Measurements from ENCODE around the gene GLB1L2.

The GLB1L2 gene

DNA sequence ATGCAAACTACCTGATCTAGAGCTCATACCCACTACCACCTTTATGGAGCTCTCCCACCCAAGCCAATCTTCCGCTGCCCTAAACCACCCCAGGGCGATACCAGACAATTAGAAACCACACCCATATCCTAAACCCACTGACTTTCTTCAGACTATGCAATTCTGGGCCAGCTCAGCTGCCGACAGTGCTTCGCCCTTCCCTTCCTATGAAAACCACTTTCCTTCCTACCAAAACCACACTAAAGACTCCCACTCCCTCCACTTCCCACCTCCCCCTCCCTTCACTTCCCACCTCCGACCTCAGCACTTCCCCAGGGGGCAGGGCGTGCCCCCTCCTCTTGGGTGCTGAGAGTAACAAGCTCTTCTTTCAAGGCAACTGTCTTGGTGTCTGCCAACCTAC, 55.2 kb downstream of the GLB1L2 start:
- no peak for DNase-seq (ENCODE audit: low read depth)

DNA sequence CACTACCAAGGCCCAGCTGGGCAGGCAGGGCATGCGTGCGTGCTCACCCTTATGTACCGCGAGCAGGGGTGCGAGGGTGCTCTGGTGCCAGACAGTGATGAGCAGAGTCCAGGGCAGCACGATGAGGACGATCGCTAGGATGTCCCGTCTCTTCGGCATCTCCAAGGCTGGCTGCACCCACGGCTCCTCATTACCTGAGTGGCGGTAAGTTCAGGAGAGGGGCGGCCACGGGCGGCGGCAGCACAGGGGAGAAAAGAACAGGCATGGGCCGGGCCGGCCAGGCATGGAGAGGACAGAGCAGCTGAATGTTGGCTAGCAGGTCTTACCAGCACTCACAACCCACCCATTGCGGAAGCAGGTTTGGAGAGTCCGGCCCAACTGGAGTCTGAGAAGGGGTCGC, 55.7 kb downstream of the GLB1L2 start:
- no peak for DNase-seq (ENCODE audit: low read depth)

DNA sequence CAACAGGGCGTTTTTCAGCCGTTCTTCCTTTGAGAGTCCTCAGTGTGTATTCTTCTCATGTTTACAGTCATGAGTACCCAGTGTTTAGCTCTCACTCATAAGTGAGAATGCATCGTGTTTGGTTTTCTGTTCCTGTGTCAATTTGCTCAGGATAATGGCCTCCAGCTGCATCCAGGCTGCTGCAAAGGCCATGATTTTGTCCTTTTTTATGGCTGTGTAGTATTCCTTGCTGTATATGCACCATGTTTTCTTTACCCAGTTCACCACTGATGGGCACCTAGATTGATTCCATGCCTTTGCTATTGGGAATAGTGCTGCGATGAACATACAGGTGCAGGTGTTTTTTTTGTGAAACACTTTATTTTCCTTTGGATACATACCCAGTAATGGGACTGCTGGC, 56.8 kb downstream of the GLB1L2 start:
- no peak for DNase-seq (ENCODE audit: low read depth)

DNA sequence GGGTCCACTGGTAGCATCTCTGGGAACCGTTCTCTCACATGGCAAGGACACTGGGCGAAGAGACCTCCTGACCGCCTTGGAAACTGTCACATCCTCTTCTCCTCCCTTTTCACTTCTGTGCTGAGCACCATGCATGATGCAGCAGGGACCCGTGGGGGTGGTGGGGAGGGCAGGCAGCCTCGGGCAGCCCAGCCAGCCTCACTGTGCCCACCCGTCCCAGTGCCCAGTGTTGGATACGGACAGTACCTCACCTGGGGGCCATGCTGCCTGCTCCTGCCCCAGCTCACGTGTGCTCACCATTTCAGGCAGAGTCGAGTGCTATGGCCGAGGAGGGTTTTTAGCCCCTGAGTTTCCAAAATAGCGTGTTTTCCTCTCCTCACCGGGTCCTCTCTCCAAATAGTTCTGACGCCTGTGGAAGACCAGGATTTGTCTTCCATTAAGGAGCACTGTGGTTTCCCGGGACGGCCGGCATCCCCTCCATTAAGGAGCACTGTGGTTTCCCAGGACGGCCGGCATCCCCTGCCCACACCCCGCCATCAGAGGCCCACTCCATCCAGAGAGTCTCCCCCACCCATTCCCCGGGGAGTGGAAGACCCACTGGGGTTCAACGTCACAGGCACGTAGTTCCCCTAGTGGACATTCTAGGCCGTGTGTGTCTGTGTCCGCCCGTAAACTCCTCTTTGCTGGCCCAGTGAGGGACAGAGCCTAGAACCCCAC, 57.8 kb downstream of the GLB1L2 start:
- DNase-seq (ENCODE audit: low read depth) = no peak

DNA sequence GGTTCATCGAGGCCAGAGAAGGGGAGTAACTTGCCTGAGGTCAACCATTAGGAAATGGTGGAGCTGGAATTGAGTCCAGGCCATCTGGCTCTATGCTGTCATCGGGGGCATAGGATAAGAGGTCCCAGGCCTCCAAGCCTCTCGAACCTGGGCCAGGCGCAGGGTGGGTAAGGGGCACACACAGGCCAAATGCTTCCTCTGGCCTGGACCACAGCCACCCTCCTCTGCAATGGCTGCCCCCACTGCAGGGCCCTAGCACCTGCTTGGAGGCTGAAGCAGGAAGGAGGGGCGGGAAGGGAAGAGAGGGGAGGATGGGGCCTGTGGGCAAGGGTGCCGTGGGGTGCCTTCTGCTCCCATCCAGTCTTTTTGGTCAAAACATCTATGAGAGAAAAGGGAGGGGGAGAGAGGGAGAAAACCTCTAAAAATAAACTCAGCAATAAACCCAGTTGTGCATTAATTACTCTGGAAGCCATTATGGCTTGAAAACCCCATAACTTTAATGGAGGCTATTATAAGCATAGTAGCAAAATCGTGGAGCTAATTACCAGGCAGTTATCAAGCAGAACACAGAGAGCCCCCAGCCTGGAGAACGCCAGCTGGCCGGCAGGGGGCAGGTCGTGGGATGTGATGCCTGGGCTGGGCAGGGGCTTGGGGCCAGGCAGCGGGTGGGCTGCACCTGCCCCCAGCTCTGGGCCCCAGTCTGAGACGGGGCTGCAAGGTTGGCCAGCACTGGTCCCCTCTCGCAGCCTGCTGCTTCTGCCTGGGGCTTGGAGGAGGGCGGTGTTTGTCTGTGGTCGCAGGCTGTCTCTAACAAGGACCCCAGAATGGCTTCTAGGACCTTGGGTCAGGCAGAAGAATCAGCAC, 59.1 kb downstream of the GLB1L2 start:
- DNase-seq (ENCODE audit: low read depth) = no peak

DNA sequence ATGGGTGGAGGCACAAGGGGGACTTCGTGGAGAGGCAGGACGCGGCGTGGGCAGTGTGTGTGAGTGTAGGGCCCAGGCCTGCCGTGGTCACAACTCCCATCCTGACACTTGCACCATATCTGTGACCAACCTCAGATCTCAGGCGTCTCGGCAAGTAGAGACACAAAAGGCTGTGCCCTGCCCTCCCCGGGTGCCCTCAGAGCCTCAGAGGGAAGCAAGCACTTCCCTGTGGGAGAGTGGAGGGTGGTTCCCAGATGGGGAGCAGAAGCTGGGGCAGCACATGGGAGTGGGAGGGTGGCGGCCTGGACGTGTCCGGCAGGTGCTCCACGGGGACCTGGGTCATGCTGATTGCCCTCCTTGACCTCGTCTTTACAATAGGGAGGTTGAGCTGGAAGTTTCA, 59.9 kb downstream of the GLB1L2 start:
- DNase-seq (ENCODE audit: low read depth) = no peak

DNA sequence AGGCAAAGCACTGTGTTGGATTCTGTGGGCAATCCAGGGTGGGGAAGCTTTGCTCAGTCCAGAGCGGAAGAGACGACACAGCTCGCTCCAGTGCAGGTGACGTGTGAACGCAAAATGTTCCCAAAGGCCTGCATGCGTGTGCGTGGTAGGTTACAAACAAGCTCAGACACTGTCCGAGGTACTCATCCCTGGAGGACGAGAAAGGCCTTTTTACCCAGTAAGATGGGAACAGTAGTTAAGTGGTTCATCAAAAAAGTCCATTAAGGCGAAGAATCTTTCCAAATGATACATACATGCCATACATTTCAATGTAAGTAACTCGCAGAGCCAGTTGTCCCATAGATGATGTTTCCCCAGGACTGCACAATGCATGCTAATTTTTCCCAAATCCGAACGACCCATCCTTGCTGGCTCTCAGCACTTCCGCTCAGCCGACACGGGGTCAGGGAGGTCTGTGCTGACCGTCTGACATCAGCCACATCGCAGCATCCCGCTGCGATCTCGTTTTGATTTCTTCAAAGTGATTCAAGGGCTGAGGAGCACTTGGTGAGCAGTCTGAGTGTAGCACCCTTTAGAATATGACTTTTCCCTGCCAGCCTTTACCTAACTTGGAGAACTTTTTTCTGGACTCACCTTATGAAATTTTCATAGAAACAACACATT, 61.3 kb downstream of the GLB1L2 start:
- no peak for DNase-seq (ENCODE audit: low read depth)

DNA sequence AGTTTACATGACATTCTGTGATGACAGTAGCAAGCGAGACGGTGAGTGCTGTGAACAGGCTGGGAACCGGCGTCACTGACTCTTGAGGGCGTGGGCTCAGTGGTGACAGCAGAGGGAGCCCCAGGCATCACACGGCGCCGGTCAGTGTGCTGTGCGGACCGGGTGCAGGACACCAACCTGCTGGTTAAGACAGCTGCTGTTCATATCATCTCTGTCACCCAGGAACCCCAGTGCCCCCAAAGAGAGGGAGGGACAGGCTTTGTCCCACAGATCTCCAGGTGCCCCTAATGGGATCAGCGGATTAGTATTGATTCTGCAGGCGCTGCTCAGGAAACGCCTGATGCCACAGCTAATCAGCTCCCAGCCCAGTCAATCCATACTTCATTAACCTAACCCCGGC, 61.9 kb downstream of the GLB1L2 start:
- DNase-seq (ENCODE audit: low read depth) = no peak

DNA sequence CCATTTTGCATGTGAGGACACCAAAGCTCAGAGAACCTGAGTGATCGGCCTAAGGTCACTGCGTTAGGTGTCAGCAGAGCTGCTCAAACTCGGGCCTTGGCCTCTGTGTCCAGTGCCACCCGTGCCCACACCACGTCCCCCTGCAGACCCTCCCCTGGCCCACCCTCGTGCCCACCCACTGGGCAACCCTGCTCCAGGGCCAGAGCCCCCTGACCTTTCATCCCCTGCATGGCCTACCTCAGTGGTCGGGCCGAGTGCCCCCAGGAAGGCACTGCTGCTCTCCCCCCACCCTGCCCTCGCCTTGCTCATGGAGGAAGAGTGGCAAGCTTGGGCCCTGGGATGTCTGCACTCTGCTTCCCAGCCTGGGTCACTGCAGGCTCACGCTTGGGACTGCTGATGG, 62.5 kb downstream of the GLB1L2 start:
- DNase-seq (ENCODE audit: low read depth) = no peak

DNA sequence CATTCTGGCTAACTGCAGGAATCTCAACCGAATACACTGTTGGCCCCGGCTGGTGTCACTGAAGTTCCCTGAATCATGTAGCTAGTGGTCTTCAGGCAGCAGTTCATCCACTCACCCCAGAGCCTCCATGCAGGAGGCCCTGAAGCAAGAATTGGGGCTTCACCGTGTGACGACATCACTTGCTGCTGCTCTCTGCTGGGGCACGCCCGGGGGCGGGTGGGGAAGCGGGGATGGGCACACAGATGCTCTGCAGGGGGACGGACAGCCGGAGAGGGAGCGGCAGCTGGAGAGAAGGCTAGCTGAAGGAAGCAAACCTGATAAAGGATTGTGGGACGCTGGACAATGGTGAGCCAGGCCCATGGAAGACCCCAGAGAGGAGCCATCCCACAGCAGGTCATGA, 63.2 kb downstream of the GLB1L2 start:
- DNase-seq (ENCODE audit: low read depth) = no peak

DNA sequence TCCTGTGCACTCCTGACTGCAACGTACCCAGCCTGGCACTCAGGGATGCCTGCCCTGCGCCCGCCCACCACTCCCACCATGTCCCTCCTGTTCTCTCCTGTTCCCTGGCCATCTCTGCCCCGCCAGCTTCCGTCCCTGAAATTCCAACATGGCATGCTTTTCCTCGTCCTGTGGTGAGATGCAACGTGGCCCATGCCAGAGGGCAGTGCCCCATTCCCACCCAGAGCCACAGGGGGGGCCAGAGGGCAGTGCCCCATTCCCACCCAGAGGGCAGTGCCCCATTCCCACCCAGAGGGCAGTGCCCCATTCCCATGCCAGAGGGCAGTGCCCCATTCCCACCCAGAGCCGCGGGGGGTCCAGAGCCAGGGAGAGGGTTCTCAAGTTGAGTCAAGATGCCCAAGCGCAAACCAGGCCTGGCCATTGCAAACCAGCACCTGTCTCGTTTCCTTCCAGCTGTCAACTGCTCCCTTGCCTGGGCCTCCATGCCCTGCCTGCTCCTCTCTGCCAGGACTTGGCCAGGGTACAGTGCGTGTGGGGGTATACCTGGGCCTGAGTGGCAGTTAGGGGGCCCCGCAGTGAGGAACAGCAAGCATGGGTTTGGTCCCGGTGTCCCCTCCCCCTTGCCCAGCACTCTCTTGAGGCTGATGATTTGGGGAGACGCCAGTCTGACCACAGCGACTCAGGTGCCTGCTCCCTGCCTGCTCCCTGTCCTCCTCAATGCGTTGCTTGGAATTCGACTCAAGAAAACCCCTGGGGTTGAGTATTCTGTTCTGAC, 65.7 kb downstream of the GLB1L2 start:
- DNase-seq (ENCODE audit: low read depth) = no peak

DNA sequence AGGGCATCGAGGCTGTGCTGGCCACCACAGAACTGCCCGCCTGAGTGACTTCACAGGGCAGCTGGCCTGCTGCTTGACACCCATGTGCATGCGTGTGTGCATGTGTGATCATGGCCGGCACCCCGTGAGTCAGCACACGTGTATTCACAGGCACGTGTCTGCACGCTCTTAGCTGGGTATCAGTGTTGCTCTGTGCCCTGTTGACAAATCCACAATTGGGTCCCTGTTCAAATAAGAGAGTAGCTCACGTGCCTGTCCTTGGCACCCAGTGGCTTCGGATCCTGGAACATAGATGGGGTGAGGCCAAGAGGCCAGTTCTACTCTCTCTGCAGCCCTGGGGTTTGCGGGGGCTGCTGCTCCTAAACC, 66.3 kb downstream of the GLB1L2 start:
- no peak for DNase-seq (ENCODE audit: low read depth)

DNA sequence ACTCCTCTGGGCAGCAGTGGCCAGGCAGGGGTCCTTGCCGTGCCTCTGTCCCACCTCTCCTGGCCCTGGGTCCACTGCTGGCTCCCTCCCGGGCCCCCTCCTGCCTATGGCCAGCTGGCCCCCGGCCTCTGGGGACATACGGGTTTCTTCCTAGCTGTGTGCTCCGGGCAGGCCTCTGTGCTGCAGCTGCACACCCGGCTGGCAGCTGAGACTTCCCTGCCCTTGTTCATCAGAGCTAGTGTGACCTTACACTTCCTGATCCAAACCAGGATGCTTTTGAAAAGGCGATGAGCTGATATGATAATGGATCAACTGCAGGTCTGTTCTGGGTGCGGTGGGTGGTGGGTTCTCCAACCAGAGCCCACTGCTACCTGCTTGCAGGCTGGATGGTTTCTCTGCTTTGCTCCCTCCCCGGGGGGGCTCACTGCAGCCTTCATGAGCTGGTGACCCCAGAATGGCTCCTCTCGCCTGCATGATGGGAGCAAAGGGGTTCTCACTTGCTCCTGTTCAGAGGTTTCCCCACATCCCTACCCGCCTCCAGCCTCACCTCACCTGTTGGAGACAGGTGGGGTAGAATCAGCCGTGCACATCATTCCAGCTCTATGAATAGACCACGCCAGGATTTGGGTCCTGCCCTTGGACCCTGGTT, 67.0 kb downstream of the GLB1L2 start:
- DNase-seq (ENCODE audit: low read depth) = no peak

DNA sequence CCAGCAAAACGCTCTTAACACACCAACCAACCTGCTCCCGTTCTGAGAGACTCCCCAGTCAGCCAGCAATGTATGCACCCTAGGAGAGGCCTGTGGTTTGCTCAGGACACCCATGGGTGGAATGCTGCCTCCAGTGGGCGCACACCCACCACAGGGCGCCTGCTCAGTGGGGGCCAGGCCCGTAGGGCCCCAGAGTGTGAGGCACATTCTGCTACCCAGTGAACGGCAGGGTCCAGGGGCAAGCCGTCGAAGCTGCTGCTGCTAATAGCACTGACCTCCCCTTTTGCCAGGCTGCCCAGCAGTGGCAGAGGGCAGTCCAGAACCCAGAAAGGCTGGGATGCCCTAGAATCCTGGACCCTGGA, 67.5 kb downstream of the GLB1L2 start:
- DNase-seq (ENCODE audit: low read depth) = no peak

DNA sequence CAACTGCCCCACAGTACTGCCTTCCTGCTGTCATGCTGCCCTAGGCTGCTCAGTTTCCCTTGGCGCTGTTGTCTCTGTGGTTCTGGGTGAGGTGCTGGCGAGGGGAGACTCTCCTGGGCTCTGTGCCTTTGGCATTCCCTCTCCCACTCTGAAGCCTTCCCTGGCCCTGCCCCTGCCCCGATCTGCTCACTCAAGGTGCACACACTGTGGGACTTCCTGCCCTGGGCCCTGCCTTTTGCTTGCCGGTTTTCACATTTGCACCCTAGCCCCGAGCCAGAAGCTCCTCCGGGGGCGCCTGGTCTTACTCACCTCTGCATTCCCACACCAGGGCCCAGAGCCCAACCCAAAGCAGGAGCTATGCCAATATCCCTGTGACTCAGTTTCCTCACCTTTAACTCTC, 68.2 kb downstream of the GLB1L2 start:
- DNase-seq (ENCODE audit: low read depth) = no peak

DNA sequence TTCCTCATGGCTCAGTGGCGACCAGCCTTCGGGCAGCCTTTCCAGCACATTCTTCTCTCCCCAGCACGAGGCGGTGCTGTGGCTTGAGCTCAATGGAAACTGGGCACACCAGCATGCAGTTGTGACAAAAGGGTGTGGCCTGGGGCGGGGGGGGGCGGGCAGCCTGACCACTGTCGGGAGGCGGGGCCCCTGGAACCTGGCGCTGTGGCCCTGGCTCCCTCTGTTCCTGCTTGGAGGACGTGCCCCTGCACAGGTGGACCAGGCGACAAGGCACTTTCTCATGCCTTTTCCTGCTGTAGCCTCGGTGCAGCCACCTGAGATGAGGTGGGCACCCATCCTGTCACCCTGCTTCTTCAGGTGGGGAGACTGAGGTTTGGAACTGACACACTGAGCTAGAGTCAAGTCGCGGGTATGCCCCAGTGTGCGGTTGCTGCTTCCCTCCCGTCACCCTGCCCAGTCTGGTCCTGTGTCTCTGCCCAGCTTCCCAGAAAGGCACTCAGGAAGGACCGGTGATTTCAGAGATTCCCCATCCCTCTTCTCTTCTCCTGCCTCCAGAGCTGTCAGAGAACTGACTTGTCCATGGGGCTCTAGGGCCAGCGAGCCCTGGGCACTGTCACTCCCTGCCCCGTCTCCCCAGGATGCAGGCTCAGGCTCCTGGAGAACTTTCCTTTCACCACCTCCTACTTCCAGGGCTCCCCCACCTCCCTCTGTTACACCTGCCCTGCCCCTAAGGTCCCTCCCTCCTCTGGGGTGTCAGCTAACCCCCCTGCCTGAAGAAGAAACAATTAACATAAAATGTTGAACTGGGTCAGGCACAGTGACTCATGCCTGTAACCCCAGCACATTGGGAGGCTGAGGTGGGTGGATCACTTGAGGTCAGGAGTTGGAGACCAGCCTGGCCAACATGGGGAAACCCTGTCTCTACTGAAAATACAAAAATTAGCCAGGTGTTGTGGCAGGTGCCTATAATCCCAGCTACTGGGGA, 70.3 kb downstream of the GLB1L2 start:
- no peak for DNase-seq (ENCODE audit: low read depth)

DNA sequence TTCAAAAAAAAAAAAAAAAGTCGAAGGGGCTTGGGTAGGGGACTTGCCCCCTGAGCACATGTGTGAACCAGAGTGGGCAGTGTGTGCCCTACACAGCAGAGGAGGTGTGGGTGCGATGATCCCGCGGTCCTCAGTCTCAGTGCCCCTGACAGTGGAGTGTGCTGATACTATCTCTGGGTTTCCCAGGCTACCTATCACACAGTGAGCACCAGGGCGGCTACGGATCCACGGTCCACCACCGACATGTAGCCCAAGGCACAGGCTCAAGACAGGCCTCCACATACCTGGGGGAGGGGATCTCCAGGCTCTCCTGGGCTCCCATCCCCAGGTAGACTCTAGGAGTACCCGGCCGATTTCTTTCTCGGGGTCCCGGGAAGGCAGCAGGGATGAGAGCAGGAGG, 71.1 kb downstream of the GLB1L2 start:
- no peak for DNase-seq (ENCODE audit: low read depth)

DNA sequence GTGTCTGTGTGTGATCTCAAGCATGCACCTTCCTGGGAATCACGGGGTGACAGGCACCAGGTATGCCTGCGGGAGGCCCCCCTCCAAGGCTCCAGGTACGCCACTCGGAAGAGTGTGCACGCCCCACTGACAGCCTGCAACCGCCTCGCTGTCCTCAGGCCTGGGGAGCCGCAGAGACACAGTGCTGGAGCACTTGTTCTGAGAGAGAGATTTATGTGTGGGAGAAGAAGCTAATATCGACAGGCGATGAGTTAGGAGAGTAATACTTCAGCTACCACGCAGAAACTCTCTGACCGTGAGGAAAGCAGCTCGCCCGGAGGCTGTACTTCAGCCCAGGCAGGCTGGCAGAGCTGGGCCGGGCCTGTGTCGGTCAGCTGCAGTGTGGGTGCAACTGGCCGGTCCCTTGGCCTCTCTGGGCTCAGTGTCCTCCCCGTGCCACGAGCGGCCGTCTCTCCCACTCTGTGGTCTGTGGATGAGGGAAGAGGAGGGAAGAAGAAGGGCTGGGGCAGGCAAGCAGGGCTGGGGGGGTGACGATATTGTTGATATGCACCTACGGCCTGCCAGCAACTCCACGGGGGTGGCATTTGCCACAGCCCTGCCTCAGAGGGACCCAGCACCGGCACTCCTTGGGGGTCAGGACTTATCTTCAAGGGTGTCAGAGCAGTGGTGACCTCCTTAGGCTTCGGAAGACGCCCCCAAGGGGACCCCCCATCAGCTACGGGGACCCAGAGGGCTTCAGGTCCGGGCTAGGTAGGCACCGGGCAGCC, 73.0 kb downstream of the GLB1L2 start:
- DNase-seq (ENCODE audit: low read depth) = no peak

DNA sequence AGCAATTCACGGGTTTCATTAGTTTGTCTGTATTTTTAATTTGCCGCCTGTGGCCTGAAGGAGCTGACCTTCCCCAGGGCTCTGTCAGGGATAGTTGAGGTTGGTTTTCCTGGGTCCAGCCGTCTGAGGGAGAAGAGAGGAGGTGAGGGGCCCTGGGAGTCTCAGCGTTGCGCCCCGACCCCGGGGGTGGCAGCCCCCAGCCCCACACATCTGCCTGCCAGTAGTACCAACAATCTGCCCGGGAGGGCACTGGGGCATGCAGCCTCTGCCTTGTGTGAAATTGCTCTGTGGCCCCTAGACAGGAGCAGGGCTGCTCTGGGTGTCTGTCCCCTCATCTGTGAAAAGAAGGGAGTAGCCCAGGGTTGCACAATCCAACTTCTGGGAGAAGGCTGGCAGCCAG, 73.6 kb downstream of the GLB1L2 start:
- DNase-seq (ENCODE audit: low read depth) = no peak

DNA sequence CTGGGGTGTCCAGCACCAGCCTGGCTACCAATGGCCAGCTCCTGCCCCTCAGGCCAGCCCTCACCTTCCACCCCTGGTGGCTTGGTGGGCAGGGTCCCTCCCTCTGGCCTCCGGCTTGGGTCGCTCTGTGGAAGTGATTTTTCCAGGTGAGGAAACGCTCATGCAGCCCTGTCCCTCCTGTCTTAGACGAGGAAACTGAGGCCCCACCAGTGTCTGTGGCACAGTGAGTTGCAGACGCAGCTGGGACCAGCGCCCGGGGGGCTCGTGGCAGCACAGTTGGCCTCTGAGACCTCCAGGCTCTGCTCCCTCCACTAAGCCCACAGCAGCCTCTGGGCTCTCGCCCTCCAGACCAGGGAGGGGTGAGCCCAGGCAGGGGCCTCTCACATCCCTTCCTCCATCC, 74.1 kb downstream of the GLB1L2 start:
- no peak for DNase-seq (ENCODE audit: low read depth)
